ENCODE measurements around the gene REM2. TPM values are rescaled to one million over a fixed set of nuclear protein-coding genes. Genes with fewer than 3 reads are reported as not detected.

The REM2 gene
- total RNA-seq, 1 donor from 2014 or later, result 1.2 TPM

DNA sequence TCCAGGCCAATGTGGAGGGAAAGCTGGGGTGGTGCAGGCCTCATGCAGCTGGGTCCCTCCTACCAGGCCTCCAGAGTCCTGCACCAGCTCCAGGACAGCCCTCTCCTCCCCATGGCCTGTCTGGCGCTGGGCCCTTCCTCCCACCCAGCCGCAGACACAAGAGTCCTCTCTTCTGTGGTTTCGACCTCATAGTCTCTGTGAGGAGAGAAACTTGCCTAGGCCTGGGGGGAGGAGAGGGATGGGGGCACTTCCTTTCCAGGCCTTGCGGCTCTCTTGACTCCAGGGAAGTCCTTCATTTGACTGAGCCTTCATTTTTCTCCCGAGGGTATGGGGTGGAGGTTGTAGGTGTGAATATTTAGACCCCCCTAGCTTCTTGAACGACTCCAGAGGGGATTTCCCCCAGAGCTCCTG is 44.4 kb upstream of the REM2 start:
- TF ChIP-seq, protein P1, sequence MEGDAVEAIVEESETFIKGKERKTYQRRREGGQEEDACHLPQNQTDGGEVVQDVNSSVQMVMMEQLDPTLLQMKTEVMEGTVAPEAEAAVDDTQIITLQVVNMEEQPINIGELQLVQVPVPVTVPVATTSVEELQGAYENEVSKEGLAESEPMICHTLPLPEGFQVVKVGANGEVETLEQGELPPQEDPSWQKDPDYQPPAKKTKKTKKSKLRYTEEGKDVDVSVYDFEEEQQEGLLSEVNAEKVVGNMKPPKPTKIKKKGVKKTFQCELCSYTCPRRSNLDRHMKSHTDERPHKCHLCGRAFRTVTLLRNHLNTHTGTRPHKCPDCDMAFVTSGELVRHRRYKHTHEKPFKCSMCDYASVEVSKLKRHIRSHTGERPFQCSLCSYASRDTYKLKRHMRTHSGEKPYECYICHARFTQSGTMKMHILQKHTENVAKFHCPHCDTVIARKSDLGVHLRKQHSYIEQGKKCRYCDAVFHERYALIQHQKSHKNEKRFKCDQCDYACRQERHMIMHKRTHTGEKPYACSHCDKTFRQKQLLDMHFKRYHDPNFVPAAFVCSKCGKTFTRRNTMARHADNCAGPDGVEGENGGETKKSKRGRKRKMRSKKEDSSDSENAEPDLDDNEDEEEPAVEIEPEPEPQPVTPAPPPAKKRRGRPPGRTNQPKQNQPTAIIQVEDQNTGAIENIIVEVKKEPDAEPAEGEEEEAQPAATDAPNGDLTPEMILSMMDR (IDR thresholded peaks at IDR 0.05; ENCODE audit: insufficient read depth, low read length, poor library complexity, severe bottlenecking), result no peak
- H3K36me3 ChIP-seq (ENCODE audit: control insufficient read depth, insufficient read depth, low read length), result no peaks in the 10 kb centered on the region
- no peak for DNase-seq (ENCODE audit: low read depth)

GRCh38 chr14:22839159-22839779 is 43.8 kb upstream of the REM2 start:
- Histone ChIP-seq H3K27me3 (ENCODE audit: control insufficient read depth, insufficient read depth, low read length) (no peaks in the 10 kb centered on the region), H3K36me3 (ENCODE audit: control insufficient read depth, insufficient read depth, low read length) (no peaks in the 10 kb centered on the region), H3K4me3 (ENCODE audit: low read depth, low read length) (peak overlapping the region; percentile 94)
- DNase-seq (ENCODE audit: low read depth), result no peak
- TF ChIP-seq, protein P1 (IDR thresholded peaks at IDR 0.05; ENCODE audit: insufficient read depth, low read length, poor library complexity, severe bottlenecking), result no peak

More for the DNA sequence above, 44.4 kb upstream of the REM2 start:
- peak overlapping the region; percentile 94 for H3K4me3 ChIP-seq (ENCODE audit: low read depth, low read length)
- no peaks in the 10 kb centered on the region for H3K27me3 ChIP-seq (ENCODE audit: control insufficient read depth, insufficient read depth, low read length)

- H3K4me3 ChIP-seq (ENCODE audit: low read depth, low read length), result no peak overlapping the region
- TF ChIP-seq, protein P1 (IDR thresholded peaks at IDR 0.05; ENCODE audit: insufficient read depth, low read length, poor library complexity, severe bottlenecking), result no peak
- H3K36me3 ChIP-seq (ENCODE audit: control insufficient read depth, insufficient read depth, low read length), result no peaks in the 10 kb centered on the region
- H3K27me3 ChIP-seq (ENCODE audit: control insufficient read depth, insufficient read depth, low read length), result no peaks in the 10 kb centered on the region
- no peak for DNase-seq (ENCODE audit: low read depth)
These were observed 41.7 kb upstream of the REM2 start for GRCh38 chr14:22841311-22841710.

DNA sequence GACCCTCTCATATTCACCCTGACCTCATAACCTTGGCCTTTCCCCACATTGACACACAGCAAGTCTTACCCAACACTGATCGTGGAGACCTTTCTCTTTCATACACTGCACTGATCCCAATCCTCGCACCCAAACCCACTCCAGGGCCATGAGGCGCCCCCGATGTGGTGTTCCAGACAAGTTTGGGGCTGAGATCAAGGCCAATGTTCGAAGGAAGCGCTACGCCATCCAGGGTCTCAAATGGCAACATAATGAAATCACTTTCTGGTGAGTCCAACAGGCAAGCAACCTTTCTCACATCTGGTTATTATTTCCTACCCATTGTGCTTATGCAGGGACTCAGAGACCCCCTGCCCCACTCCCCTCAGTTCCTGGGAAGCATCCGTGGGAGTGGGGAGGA is 41.3 kb upstream of the REM2 start:
- Histone ChIP-seq H3K27me3 (ENCODE audit: control insufficient read depth, insufficient read depth, low read length) (no peaks in the 10 kb centered on the region), H3K36me3 (ENCODE audit: control insufficient read depth, insufficient read depth, low read length) (peaks cover under 1% of the 10 kb centered on the region), H3K4me3 (ENCODE audit: low read depth, low read length) (no peak overlapping the region)
- DNase-seq (ENCODE audit: low read depth), result no peak
- TF ChIP-seq, protein P1 (IDR thresholded peaks at IDR 0.05; ENCODE audit: insufficient read depth, low read length, poor library complexity, severe bottlenecking), result no peak

GRCh38 chr14:22842211-22843122 is 40.6 kb upstream of the REM2 start:
- TF ChIP-seq, protein P1 (IDR thresholded peaks at IDR 0.05; ENCODE audit: insufficient read depth, low read length, poor library complexity, severe bottlenecking), result no peak
- no peak for DNase-seq (ENCODE audit: low read depth)
- H3K36me3 ChIP-seq (ENCODE audit: control insufficient read depth, insufficient read depth, low read length), result peaks cover 4% of the 10 kb centered on the region

More at GRCh38 chr14:22842211-22843122, 40.6 kb upstream of the REM2 start:
- Histone ChIP-seq H3K27me3 (ENCODE audit: control insufficient read depth, insufficient read depth, low read length) (no peaks in the 10 kb centered on the region), H3K4me3 (ENCODE audit: low read depth, low read length) (no peak overlapping the region)
